ENCODE results near the gene FHOD3. TPM values are rescaled to one million over a fixed set of nuclear protein-coding genes. Genes with fewer than 3 reads are reported as not detected.

The FHOD3 gene
- total RNA-seq, 1 donor: not detected

GRCh38 chr18:36504928-36505327 is 207.4 kb downstream of the FHOD3 start:
- Histone ChIP-seq H3K4me1 (ENCODE audit: insufficient read depth, low read length) (no peaks in the 10 kb centered on the region), H3K9me3 (ENCODE audit: low read depth, low read length) (no peaks in the 10 kb centered on the region), H3K27me3 (ENCODE audit: insufficient read depth, low read length) (no peaks in the 10 kb centered on the region), H3K4me3 (ENCODE audit: low read length) (no peak overlapping the region)

- Histone ChIP-seq H3K27me3 (ENCODE audit: insufficient read depth, low read length) (no peaks in the 10 kb centered on the region), H3K4me3 (ENCODE audit: low read length) (no peak overlapping the region), H3K9me3 (ENCODE audit: low read depth, low read length) (no peaks in the 10 kb centered on the region), H3K4me1 (ENCODE audit: insufficient read depth, low read length) (no peaks in the 10 kb centered on the region)
Measured at GRCh38 chr18:36505665-36506064, 208.2 kb downstream of the FHOD3 start.

- no peaks in the 10 kb centered on the region for H3K4me1 ChIP-seq (ENCODE audit: insufficient read depth, low read length)
- no peaks in the 10 kb centered on the region for H3K27me3 ChIP-seq (ENCODE audit: insufficient read depth, low read length)
- no peaks in the 10 kb centered on the region for H3K9me3 ChIP-seq (ENCODE audit: low read depth, low read length)
- H3K4me3 ChIP-seq (ENCODE audit: low read length): no peak overlapping the region
Measured at GRCh38 chr18:36509646-36510197, 212.2 kb downstream of the FHOD3 start.

DNA sequence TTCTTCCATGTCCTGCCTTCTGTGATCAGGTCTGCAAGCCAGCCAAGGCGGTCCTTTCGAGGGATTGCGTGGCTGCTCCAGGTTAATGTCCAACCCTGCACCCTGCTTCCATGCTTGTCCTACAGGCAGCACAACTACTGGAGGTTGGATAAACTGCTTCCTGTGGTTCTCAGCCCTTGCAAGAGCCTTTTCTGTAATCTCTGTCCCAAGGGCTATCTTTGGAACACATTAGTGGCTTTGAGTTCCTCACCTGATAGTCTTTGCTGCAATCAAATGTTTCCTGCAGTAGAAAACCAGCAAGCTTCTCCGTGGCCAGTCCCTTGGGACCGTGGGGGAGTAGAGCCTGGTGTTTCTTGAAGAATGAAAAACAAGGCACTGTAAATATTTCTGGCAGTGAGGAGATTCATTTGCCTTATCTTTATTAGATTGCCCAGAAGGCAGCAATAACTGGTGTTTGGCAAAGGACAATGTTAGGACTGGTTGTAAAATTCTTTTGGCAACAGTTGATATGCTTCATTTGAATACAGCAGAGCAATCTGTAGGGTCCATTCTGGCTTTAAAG is 214.4 kb downstream of the FHOD3 start:
- Histone ChIP-seq H3K4me3 (ENCODE audit: low read length) (no peak overlapping the region), H3K4me1 (ENCODE audit: insufficient read depth, low read length) (no peaks in the 10 kb centered on the region), H3K9me3 (ENCODE audit: low read depth, low read length) (no peaks in the 10 kb centered on the region), H3K27me3 (ENCODE audit: insufficient read depth, low read length) (no peaks in the 10 kb centered on the region)

DNA sequence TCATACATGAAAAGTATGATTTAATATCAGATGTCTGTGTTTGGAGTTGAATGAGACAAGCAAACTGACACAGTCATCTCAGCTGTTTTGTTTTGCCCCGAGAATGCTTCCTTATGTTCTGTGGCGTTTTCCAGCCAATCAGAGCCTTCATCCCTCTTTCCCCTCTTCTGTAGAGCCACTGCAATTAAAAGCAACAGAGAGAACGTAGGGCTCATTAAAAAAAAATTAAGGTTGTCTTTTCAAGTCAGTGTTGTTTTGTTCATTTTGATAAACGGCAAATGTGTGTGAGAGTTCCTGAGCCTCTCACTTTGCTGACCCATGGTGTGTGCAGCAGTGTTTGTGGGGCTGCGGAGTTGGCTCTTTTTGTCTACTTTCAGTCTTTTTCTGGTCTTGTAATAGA is 216.0 kb downstream of the FHOD3 start:
- no peaks in the 10 kb centered on the region for H3K4me1 ChIP-seq (ENCODE audit: insufficient read depth, low read length)
- no peaks in the 10 kb centered on the region for H3K27me3 ChIP-seq (ENCODE audit: insufficient read depth, low read length)
- no peak overlapping the region for H3K4me3 ChIP-seq (ENCODE audit: low read length)
- H3K9me3 ChIP-seq (ENCODE audit: low read depth, low read length): no peaks in the 10 kb centered on the region

DNA sequence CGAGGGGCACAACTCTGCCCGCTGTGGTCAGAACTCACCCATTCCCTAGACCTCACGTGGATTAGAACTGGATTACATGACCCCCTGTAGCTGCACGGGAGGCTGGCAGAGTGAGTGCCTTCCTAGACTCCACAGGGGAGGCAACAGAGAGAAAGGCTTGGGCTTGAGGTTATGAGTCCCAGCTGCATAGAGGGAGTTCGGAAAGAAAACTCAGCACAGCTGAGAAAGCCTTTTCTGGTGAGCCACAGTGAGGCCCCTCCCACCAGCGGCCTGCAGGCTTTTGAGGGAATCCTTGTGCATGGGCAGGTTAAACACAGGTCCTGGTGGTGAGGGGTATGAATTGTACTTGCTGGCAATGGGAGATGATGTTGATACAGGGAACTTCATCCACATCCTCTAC is 217.3 kb downstream of the FHOD3 start:
- Histone ChIP-seq H3K4me3 (ENCODE audit: low read length) (no peak overlapping the region), H3K4me1 (ENCODE audit: insufficient read depth, low read length) (no peaks in the 10 kb centered on the region), H3K9me3 (ENCODE audit: low read depth, low read length) (no peaks in the 10 kb centered on the region), H3K27me3 (ENCODE audit: insufficient read depth, low read length) (no peaks in the 10 kb centered on the region)

DNA sequence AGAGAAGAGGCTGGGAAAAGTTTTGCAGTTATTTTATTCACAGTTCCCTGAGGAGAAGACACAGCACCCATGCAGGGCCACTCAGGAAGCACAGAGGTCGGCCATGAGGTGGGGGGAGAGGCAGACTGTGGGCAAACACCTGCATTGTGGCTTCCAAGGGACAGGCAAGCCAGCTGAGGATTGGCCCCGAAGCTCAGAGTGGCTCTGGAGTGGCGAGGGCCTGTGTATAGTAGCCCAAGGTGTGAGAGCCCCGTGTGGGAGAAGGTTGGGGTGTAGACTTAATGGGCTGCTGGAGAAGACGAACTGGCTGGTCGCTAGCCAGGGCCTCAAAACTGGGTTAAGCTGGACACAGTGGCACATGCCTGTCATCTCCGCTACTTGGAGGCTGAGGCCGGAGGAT is 218.7 kb downstream of the FHOD3 start:
- H3K4me3 ChIP-seq (ENCODE audit: low read length): no peak overlapping the region
- H3K4me1 ChIP-seq (ENCODE audit: insufficient read depth, low read length): no peaks in the 10 kb centered on the region
- no peaks in the 10 kb centered on the region for H3K9me3 ChIP-seq (ENCODE audit: low read depth, low read length)
- no peaks in the 10 kb centered on the region for H3K27me3 ChIP-seq (ENCODE audit: insufficient read depth, low read length)

DNA sequence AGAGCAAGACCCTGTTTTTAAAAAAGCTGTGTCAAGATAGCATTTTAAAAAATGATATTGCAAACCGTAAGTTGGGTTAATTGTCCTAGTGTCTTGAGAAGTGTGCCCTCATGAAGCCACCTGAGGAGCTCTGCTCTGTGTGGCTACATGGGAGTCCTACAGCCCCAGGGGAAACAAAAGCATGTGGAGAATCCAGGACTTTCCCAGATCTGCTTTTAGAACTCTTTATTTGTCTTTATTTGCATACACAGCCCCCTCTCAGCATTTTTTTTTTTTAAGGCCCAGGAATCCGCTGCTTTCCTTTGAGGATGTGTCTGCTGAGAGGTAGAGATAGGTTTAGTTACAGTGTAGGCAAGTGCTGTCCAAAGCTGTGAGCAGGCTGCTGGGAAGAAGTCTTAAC is 219.2 kb downstream of the FHOD3 start:
- Histone ChIP-seq H3K9me3 (ENCODE audit: low read depth, low read length) (no peaks in the 10 kb centered on the region), H3K4me1 (ENCODE audit: insufficient read depth, low read length) (no peaks in the 10 kb centered on the region), H3K27me3 (ENCODE audit: insufficient read depth, low read length) (no peaks in the 10 kb centered on the region), H3K4me3 (ENCODE audit: low read length) (no peak overlapping the region)

DNA sequence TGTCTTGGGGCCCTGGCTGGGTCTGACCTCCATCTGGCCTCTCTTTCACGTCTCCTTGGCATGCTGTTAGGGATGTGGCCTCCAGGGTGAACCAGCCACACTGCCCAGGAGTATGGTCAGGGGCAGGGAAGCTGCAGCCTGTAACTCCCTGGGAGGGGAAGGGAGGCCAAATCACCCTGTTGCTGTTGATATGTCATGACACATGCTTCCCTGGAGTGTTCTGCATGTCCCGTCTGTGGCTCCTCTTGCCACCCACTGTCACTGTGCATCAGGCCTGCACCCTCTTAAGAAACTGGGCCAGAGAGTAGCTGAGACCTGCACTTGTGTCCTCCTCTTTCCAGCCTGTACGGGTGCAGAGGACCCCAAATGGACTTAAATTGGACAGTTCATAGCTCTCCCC is 221.3 kb downstream of the FHOD3 start:
- Histone ChIP-seq H3K4me3 (ENCODE audit: low read length) (no peak overlapping the region), H3K4me1 (ENCODE audit: insufficient read depth, low read length) (no peaks in the 10 kb centered on the region), H3K27me3 (ENCODE audit: insufficient read depth, low read length) (no peaks in the 10 kb centered on the region), H3K9me3 (ENCODE audit: low read depth, low read length) (no peaks in the 10 kb centered on the region)

DNA sequence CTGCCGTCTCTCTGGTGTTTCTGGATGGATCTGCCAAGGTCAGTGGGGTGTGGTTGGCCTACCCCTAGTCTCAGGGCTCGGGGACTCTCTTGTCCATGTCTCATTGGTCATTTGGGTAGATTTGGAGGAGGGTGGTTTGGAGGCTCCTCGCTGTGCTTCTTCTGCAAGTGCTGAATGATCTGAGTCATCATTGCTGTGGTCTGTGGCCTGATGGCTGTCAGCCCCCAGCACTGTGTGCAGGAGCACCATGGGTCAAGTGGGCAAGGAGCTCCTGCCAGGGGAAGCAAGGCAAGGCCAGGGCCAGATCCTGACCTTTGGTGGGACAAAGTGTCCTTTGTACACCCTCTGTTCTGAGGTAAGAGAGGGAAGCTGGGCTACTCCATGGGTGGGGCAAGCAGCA is 221.8 kb downstream of the FHOD3 start:
- no peaks in the 10 kb centered on the region for H3K27me3 ChIP-seq (ENCODE audit: insufficient read depth, low read length)
- no peaks in the 10 kb centered on the region for H3K4me1 ChIP-seq (ENCODE audit: insufficient read depth, low read length)
- H3K4me3 ChIP-seq (ENCODE audit: low read length): no peak overlapping the region
- H3K9me3 ChIP-seq (ENCODE audit: low read depth, low read length): no peaks in the 10 kb centered on the region

- Histone ChIP-seq H3K27me3 (ENCODE audit: insufficient read depth, low read length) (no peaks in the 10 kb centered on the region), H3K4me1 (ENCODE audit: insufficient read depth, low read length) (no peaks in the 10 kb centered on the region), H3K9me3 (ENCODE audit: low read depth, low read length) (no peaks in the 10 kb centered on the region), H3K4me3 (ENCODE audit: low read length) (no peak overlapping the region)
Measured at GRCh38 chr18:36522509-36522908, 225.0 kb downstream of the FHOD3 start.

GRCh38 chr18:36525913-36526312 is 228.4 kb downstream of the FHOD3 start:
- H3K4me3 ChIP-seq (ENCODE audit: low read length): no peak overlapping the region
- no peaks in the 10 kb centered on the region for H3K4me1 ChIP-seq (ENCODE audit: insufficient read depth, low read length)
- no peaks in the 10 kb centered on the region for H3K9me3 ChIP-seq (ENCODE audit: low read depth, low read length)
- no peaks in the 10 kb centered on the region for H3K27me3 ChIP-seq (ENCODE audit: insufficient read depth, low read length)

DNA sequence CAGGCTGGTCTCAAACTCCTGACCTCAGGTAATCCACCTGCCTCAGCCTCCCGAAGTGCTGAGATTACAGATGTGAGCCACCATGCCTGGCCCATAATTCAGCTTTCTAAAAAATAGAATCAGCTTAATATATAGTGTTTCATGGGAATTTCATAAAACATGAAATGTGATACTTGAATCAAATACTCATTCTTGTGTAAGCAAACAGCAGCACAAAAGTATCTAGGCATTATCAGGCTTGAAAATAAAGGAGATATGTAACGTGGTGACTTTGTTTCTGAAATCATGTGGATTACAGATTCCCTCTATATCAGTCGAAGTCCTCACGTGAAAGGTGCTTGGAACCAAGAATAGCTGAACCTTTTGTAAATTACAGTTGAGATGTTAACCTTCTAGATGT is 229.1 kb downstream of the FHOD3 start:
- Histone ChIP-seq H3K9me3 (ENCODE audit: low read depth, low read length) (no peaks in the 10 kb centered on the region), H3K27me3 (ENCODE audit: insufficient read depth, low read length) (no peaks in the 10 kb centered on the region), H3K4me3 (ENCODE audit: low read length) (no peak overlapping the region), H3K4me1 (ENCODE audit: insufficient read depth, low read length) (no peaks in the 10 kb centered on the region)

DNA sequence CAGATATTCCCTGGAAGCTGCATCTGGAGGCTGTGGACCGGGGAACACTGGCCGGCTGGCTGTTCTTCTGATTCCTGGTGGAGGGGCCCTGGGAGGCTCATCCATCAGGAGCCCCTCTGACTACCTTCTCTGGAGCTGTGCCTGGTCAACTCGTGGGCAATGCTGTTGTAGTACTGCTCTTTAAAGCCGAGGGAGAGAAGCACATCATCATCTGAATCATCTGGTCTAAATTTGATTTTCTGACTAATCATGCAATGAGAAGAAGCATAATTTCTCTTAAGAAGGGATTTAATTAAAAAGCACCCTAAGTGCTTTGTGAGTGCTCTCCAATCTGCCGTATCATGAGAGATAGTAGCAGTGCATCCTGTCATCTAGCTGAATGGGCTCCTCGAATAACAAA is 229.5 kb downstream of the FHOD3 start:
- H3K27me3 ChIP-seq (ENCODE audit: insufficient read depth, low read length): no peaks in the 10 kb centered on the region
- no peaks in the 10 kb centered on the region for H3K4me1 ChIP-seq (ENCODE audit: insufficient read depth, low read length)
- no peak overlapping the region for H3K4me3 ChIP-seq (ENCODE audit: low read length)
- H3K9me3 ChIP-seq (ENCODE audit: low read depth, low read length): no peaks in the 10 kb centered on the region

DNA sequence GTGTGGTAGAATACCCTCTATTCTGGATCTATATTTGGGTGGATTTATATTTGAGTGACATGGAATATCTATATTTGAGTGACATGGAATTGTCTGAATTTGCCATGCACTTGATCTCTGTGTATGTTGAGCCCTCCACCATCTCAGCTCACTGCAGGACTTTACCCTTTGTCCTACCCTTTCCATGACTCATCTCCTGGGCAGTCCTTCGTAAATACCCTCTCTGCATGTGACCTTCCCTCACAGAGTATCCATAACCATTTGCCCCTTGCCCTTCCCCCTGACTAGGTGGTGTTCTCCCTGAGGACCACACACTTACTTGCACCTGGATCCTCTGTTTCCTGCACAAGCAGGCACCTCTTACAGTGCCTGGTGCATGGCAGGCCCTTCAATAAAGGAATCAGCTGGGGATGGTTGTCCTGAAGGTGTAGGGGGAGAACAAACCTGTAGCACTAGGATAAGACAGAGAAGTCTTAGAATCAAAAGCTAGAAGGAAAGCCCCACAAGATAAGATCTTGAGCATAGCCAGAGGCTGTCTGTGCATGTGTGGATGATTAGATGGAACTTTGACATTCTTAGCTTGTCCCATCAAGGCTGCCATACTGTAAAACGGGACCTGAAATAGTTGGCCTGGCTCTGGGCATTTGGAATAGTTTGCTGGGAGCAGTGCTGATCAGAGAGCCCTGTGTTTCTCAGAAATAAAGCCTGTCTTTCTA is 230.4 kb downstream of the FHOD3 start:
- Histone ChIP-seq H3K9me3 (ENCODE audit: low read depth, low read length) (no peaks in the 10 kb centered on the region), H3K4me3 (ENCODE audit: low read length) (no peak overlapping the region), H3K27me3 (ENCODE audit: insufficient read depth, low read length) (no peaks in the 10 kb centered on the region), H3K4me1 (ENCODE audit: insufficient read depth, low read length) (no peaks in the 10 kb centered on the region)

DNA sequence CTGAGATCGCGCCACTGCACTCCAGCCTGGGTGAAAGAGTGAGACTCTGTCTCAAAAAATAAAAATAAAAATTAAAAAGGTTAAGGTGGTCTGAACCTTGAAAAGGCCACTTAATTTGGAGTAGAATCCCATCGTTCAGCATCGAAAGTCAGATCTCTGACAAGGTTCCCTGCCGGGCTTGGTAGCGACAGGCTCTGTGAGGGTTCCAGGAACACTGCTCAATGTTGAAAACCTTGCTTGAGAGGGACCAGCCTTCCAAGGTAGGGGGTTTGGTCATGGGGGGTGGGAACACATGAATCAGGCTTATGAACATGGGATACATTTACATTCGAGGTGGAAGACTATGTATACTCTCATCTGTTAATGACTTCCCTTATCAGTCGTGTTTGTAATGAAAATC is 232.2 kb downstream of the FHOD3 start:
- Histone ChIP-seq H3K27me3 (ENCODE audit: insufficient read depth, low read length) (no peaks in the 10 kb centered on the region), H3K4me1 (ENCODE audit: insufficient read depth, low read length) (peaks cover 3% of the 10 kb centered on the region), H3K9me3 (ENCODE audit: low read depth, low read length) (no peaks in the 10 kb centered on the region), H3K4me3 (ENCODE audit: low read length) (no peak overlapping the region)

All from mononuclear cell (primary cell).